Spinal cord (tissue), 10 donors: ENCODE measurements around the gene NPC1L1. TPM values are rescaled to one million over a fixed set of nuclear protein-coding genes. Genes with fewer than 3 reads are reported as not detected.
A peak's percentile ranks its signal among the peaks of the same experiment; 100 is the strongest.
"Not testable (repeated sequence)": the region's sequence is repeated elsewhere in the genome, so short reads cannot be mapped to it uniquely, and the experiment has no call there.

Experiments
- DNase-seq, 6 donors: peaks; one replicate each; pipeline versions ENCODE4 v3.0.0 to v3.0.0-alpha.2; 2013 to 2015; ENCODE audit warnings: low spot score in 6 of 6, low read depth in 4 of 6
- H3K27ac ChIP-seq: one replicate; pipeline ENCODE4 v1.5.1; 2013; ENCODE audit warnings: low read depth, low read length, control low read depth
- H3K27me3 ChIP-seq: one replicate; pipeline ENCODE4 v1.6.1; 2013; ENCODE audit warnings: low read length; ENCODE audit not compliant: control insufficient read depth, insufficient read depth
- H3K36me3 ChIP-seq: one replicate; pipeline ENCODE4 v1.6.1; 2013; ENCODE audit warnings: low read length; ENCODE audit not compliant: control insufficient read depth, insufficient read depth
- H3K4me1 ChIP-seq: one replicate; pipeline ENCODE4 v1.6.1; 2013; ENCODE audit warnings: low read length; ENCODE audit not compliant: control insufficient read depth, insufficient read depth
- H3K4me3 ChIP-seq: one replicate; pipeline ENCODE4 v1.5.1; 2013; ENCODE audit warnings: low read depth, low read length, control low read depth
- H3K9me3 ChIP-seq: one replicate; pipeline ENCODE4 v1.6.1; 2013; ENCODE audit warnings: low read length; ENCODE audit not compliant: control insufficient read depth, insufficient read depth
- WGBS: methylation state at CpG from one replicate; pipeline ENCODE4 v1.1.5; 2013; ENCODE audit warnings: missing lambda C conversion rate; ENCODE audit not compliant: insufficient coverage; 5-methylcytosine and 5-hydroxymethylcytosine counted together
- polyA plus RNA-seq, 2 donors: library from polyadenylated mRNA; unstranded; fragments of 120-200 nt; gene quantifications; one replicate each; pipeline ENCODE4 v1.2.1, GENCODE V29; 2013; ENCODE audit not compliant: insufficient read length in 2 of 2
- total RNA-seq, 2 donors: library from RNA; depleted of rRNA in 1 of 2; stranded (reverse); fragments of 120-200 nt in 1 of 2; fragments of >200 nt in 1 of 2; gene quantifications; one replicate each; pipeline versions ENCODE4 v1.2.3 to v1.2.4, GENCODE V29; 2013 to 2014
- donor health status: healthy.

Gene NPC1L1
- total and polyA plus RNA-seq, 4 donors = 0.06 to 0.11 (median 0.10) TPM

- no peaks in the 10 kb centered on the region for H3K27me3 ChIP-seq
- peaks cover 67% of the 10 kb centered on the region for H3K36me3 ChIP-seq
- H3K27ac ChIP-seq = no peak overlapping the region
- no peaks in the 10 kb centered on the region for H3K9me3 ChIP-seq
- 57% methylated on average over 11 of the region's 13 CpGs for WGBS
- H3K4me3 ChIP-seq = no peak overlapping the region
- DNase-seq = peak in 2 of 6 donors; percentile 43 to 60
- no peaks in the 10 kb centered on the region for H3K4me1 ChIP-seq
These were observed 24.1 kb upstream of the NPC1L1 start for GRCh38 chr7:44565097-44565794.

- WGBS = 82% methylated on average over 2 of the region's 2 CpGs
- Histone ChIP-seq H3K27ac (no peak overlapping the region), H3K9me3 (no peaks in the 10 kb centered on the region), H3K36me3 (peaks cover 60% of the 10 kb centered on the region), H3K27me3 (no peaks in the 10 kb centered on the region), H3K4me1 (no peaks in the 10 kb centered on the region), H3K4me3 (no peak overlapping the region)
- no peak for DNase-seq
These were observed 23.5 kb upstream of the NPC1L1 start for GRCh38 chr7:44564606-44565005.

GRCh38 chr7:44563171-44563679 lies 22.1 kb upstream of the NPC1L1 start:
- H3K4me1 ChIP-seq = no peaks in the 10 kb centered on the region
- WGBS = 97% methylated on average over 3 of the region's 3 CpGs
- DNase-seq = no peak
- H3K27me3 ChIP-seq = no peaks in the 10 kb centered on the region
- H3K4me3 ChIP-seq = no peak overlapping the region
- peaks cover 47% of the 10 kb centered on the region for H3K36me3 ChIP-seq
- H3K27ac ChIP-seq = no peak overlapping the region
- no peaks in the 10 kb centered on the region for H3K9me3 ChIP-seq

GRCh38 chr7:44562622-44562962 lies 21.5 kb upstream of the NPC1L1 start:
- H3K27ac ChIP-seq, DNase-seq, H3K4me3 ChIP-seq, H3K9me3 ChIP-seq, H3K4me1 ChIP-seq, H3K27me3 ChIP-seq: not testable (repeated sequence)
- H3K36me3 ChIP-seq = peaks cover 40% of the 10 kb centered on the region
- 100% methylated on average over 3 of the region's 8 CpGs for WGBS

- no peaks in the 10 kb centered on the region for H3K27me3 ChIP-seq
- H3K36me3 ChIP-seq = peaks cover 35% of the 10 kb centered on the region
- DNase-seq = no peak
- no peak overlapping the region for H3K27ac ChIP-seq
- no peaks in the 10 kb centered on the region for H3K9me3 ChIP-seq
- WGBS = 88% methylated on average over 7 of the region's 7 CpGs
- no peak overlapping the region for H3K4me3 ChIP-seq
- no peaks in the 10 kb centered on the region for H3K4me1 ChIP-seq
These were observed 21.0 kb upstream of the NPC1L1 start for GRCh38 chr7:44561962-44562621.

- WGBS = 84% methylated on average over 6 of the region's 6 CpGs
- H3K27ac ChIP-seq = no peak overlapping the region
- H3K36me3 ChIP-seq = peaks cover 30% of the 10 kb centered on the region
- H3K27me3 ChIP-seq = no peaks in the 10 kb centered on the region
- no peaks in the 10 kb centered on the region for H3K4me1 ChIP-seq
- no peak overlapping the region for H3K4me3 ChIP-seq
- no peak for DNase-seq
- H3K9me3 ChIP-seq = no peaks in the 10 kb centered on the region
These were observed 20.4 kb upstream of the NPC1L1 start for GRCh38 chr7:44561481-44561880.

- Histone ChIP-seq H3K4me3 (no peak overlapping the region), H3K27ac (no peak overlapping the region), H3K4me1 (no peaks in the 10 kb centered on the region), H3K36me3 (peaks cover 10% of the 10 kb centered on the region), H3K9me3 (no peaks in the 10 kb centered on the region), H3K27me3 (no peaks in the 10 kb centered on the region)
- DNase-seq = no peak
- 63% methylated on average over 3 of the region's 4 CpGs for WGBS
These were observed 18.4 kb upstream of the NPC1L1 start for GRCh38 chr7:44559485-44559884.

- Histone ChIP-seq H3K9me3 (no peaks in the 10 kb centered on the region), H3K36me3 (no peaks in the 10 kb centered on the region), H3K27me3 (no peaks in the 10 kb centered on the region), H3K27ac (no peak overlapping the region), H3K4me1 (no peaks in the 10 kb centered on the region), H3K4me3 (no peak overlapping the region)
- DNase-seq = no peak
- WGBS = no CpG with 5 or more reads among the region's 2 CpGs
These were observed 16.4 kb upstream of the NPC1L1 start for GRCh38 chr7:44557485-44557884.

GRCh38 chr7:44555350-44555749 lies 14.2 kb upstream of the NPC1L1 start:
- H3K27ac ChIP-seq = no peak overlapping the region
- WGBS = 85% methylated on average over 2 of the region's 2 CpGs
- no peak overlapping the region for H3K4me3 ChIP-seq
- no peaks in the 10 kb centered on the region for H3K4me1 ChIP-seq
- no peaks in the 10 kb centered on the region for H3K9me3 ChIP-seq
- H3K27me3 ChIP-seq = peaks cover 2% of the 10 kb centered on the region
- DNase-seq = no peak
- H3K36me3 ChIP-seq = no peaks in the 10 kb centered on the region

GRCh38 chr7:44552473-44553005 lies 11.4 kb upstream of the NPC1L1 start:
- H3K36me3 ChIP-seq, H3K9me3 ChIP-seq, H3K4me1 ChIP-seq, DNase-seq, H3K27me3 ChIP-seq, H3K27ac ChIP-seq, H3K4me3 ChIP-seq: not testable (repeated sequence)
- WGBS = no CpG with 5 or more reads among the region's 3 CpGs
